Measurements from ENCODE around the gene CAMK1D. TPM values are rescaled to one million over a fixed set of nuclear protein-coding genes. Genes with fewer than 3 reads are reported as not detected.

The CAMK1D gene
- total RNA-seq, 1 donor from 2014 or later = 2.3 TPM

- no peak for DNase-seq (ENCODE audit: low read depth)
- H3K36me3 ChIP-seq (ENCODE audit: control insufficient read depth, insufficient read depth, low read length) = no peaks in the 10 kb centered on the region
- TF ChIP-seq CTCF (IDR thresholded peaks at IDR 0.05; ENCODE audit: insufficient read depth, low read length, poor library complexity, severe bottlenecking) = no peak
- no peaks in the 10 kb centered on the region for H3K27me3 ChIP-seq (ENCODE audit: control insufficient read depth, insufficient read depth, low read length)
- H3K4me3 ChIP-seq (ENCODE audit: low read depth, low read length) = no peak overlapping the region
Measured at GRCh38 chr10:12480440-12480839, 131.1 kb downstream of the CAMK1D start.

DNA sequence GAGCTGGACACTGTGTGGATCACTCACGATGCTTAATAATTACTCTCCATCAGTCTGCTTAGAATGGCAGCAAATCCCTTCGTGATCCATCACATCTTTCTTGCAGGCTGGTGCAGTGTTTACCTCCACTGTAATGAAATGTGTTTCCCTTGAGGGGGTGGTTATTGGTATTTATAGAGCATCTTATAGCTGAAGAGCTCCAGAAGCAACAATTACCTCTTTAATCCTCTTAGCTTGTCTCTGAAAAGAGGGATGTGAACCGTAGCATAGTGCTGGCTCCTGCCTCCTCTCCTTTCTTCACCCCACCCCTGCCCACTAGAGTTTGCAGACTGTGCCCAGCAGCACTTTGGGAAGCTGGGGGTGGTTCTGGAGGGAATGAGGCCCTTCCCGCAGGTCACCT is 132.6 kb downstream of the CAMK1D start:
- no peaks in the 10 kb centered on the region for H3K36me3 ChIP-seq (ENCODE audit: control insufficient read depth, insufficient read depth, low read length)
- H3K27me3 ChIP-seq (ENCODE audit: control insufficient read depth, insufficient read depth, low read length) = no peaks in the 10 kb centered on the region
- no peak overlapping the region for H3K4me3 ChIP-seq (ENCODE audit: low read depth, low read length)
- no peak for DNase-seq (ENCODE audit: low read depth)
- no peak for TF ChIP-seq CTCF (IDR thresholded peaks at IDR 0.05; ENCODE audit: insufficient read depth, low read length, poor library complexity, severe bottlenecking)

GRCh38 chr10:12482587-12482986 is 133.2 kb downstream of the CAMK1D start:
- Histone ChIP-seq H3K4me3 (ENCODE audit: low read depth, low read length) (no peak overlapping the region), H3K36me3 (ENCODE audit: control insufficient read depth, insufficient read depth, low read length) (no peaks in the 10 kb centered on the region), H3K27me3 (ENCODE audit: control insufficient read depth, insufficient read depth, low read length) (no peaks in the 10 kb centered on the region)
- no peak for TF ChIP-seq CTCF (IDR thresholded peaks at IDR 0.05; ENCODE audit: insufficient read depth, low read length, poor library complexity, severe bottlenecking)
- no peak for DNase-seq (ENCODE audit: low read depth)

DNA sequence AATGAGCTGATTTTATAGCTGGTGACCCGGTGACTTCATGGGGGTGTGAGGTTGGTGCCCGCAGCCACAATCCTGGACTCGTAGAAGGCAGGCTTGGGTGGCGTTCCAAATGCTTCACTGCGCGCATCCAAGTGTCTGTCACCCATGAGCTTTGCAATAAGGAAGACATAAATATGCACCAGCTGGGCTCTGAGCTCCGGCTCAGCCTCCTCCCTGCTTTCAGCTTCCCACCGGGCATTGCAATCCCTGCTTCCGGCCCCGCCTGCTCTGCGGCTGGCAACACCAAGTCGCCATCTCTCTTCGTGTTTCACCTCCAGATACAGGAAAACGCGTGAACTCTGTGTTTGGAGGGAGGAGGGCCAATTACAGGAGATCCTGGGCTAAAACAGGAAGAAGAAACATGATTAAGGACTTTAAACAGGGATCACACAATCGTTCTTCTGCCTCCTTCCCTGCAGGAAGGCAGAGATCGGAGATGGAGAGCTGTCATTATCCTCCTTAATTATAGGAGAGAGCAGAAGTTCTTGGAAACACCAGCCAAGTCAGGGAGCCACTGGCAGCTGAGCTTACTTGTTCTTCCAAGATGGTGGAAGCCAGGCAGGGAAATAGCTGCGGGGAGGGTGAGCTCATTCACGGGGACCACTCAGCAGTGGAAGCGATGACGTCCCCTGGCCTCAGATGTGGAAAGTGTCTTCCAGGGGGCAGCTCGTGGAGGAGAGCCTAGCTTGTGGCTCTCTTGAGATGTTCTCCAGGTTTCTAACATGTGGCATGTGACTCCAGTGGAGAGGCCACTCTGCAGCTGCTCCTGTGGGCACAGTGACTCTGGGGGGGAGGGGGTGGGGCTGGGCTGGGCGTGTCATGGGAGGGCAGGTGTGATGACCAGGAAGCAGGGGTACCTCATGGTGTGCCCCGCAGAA is 134.9 kb downstream of the CAMK1D start:
- Histone ChIP-seq H3K27me3 (ENCODE audit: control insufficient read depth, insufficient read depth, low read length) (no peaks in the 10 kb centered on the region), H3K36me3 (ENCODE audit: control insufficient read depth, insufficient read depth, low read length) (no peaks in the 10 kb centered on the region), H3K4me3 (ENCODE audit: low read depth, low read length) (no peak overlapping the region)
- DNase-seq (ENCODE audit: low read depth) = no peak
- TF ChIP-seq CTCF (IDR thresholded peaks at IDR 0.05; ENCODE audit: insufficient read depth, low read length, poor library complexity, severe bottlenecking) = no peak

GRCh38 chr10:12484941-12485805 is 135.8 kb downstream of the CAMK1D start:
- no peak for DNase-seq (ENCODE audit: low read depth)
- no peaks in the 10 kb centered on the region for H3K36me3 ChIP-seq (ENCODE audit: control insufficient read depth, insufficient read depth, low read length)
- no peak overlapping the region for H3K4me3 ChIP-seq (ENCODE audit: low read depth, low read length)
- no peak for TF ChIP-seq CTCF (IDR thresholded peaks at IDR 0.05; ENCODE audit: insufficient read depth, low read length, poor library complexity, severe bottlenecking)
- H3K27me3 ChIP-seq (ENCODE audit: control insufficient read depth, insufficient read depth, low read length) = no peaks in the 10 kb centered on the region

All from kidney epithelial cell (primary cell).